Measurements from ENCODE around the gene TCTN3.

TCTN3 gene

GRCh38 chr10:95716866-95717265, 23.1 kb upstream of the TCTN3 start:
- no peaks in the 10 kb centered on the region for H3K36me3 ChIP-seq (ENCODE audit: control insufficient read depth in 2 of 2, insufficient read depth in 1 of 2, low read length in 2 of 2)
- TF ChIP-seq ZNF514 (tag by site-specific recombination; IDR thresholded peaks at IDR 0.05) (no peak), ZNF398 (tag by site-specific recombination; IDR thresholded peaks at IDR 0.05) (no peak), SP7 (tag by site-specific recombination; IDR thresholded peaks at IDR 0.05) (no peak), ZNF239 (tag by site-specific recombination; IDR thresholded peaks at IDR 0.05) (no peak), ZNF510 (tag by site-specific recombination; IDR thresholded peaks at IDR 0.05; ENCODE audit: insufficient replicate concordance) (no peak), REPIN1 (tag by site-specific recombination; IDR thresholded peaks at IDR 0.05; ENCODE audit: low read depth) (no peak), ZNF777 (tag by site-specific recombination; IDR thresholded peaks at IDR 0.05; ENCODE audit: borderline replicate concordance) (no peak), ZNF747 (tag by site-specific recombination; IDR thresholded peaks at IDR 0.05) (no peak), ZBTB20 (tag by site-specific recombination; IDR thresholded peaks at IDR 0.05) (no peak), ZBTB17 (tag by site-specific recombination; IDR thresholded peaks at IDR 0.05) (no peak), SETDB1 (IDR thresholded peaks at IDR 0.05; ENCODE audit: insufficient read length, low read length) (no peak)
- POLR2A ChIA-PET, result no interaction called here
- no peaks in the 10 kb centered on the region for H3K9me3 ChIP-seq (ENCODE audit: control insufficient read depth, insufficient read depth, low read depth, low read length)
- H3K4me1 ChIP-seq (ENCODE audit: control insufficient read depth, insufficient read depth, low read length), result no peaks in the 10 kb centered on the region
- CTCF ChIA-PET, result interaction anchor here (1.2 to 3.4 kb wide), 2 partner anchors 23 to 124 kb away, joined by 4 to 14 read pairs; partner anchors contain the start of gene TCTN3
- H3K4me3 ChIP-seq (ENCODE audit: low read depth, low read length), result no peak overlapping the region
- H3K27ac ChIP-seq (ENCODE audit: extremely low read depth, low read depth, low read length), result no peak overlapping the region

GRCh38 chr10:95716466-95716865, 22.7 kb upstream of the TCTN3 start:
- no peak overlapping the region for H3K27ac ChIP-seq (ENCODE audit: extremely low read depth, low read depth, low read length)
- CTCF ChIA-PET, result interaction anchor here (1.2 to 3.4 kb wide), 2 partner anchors 22 to 125 kb away, joined by 4 to 14 read pairs; partner anchors contain the start of gene TCTN3
- H3K4me3 ChIP-seq (ENCODE audit: low read depth, low read length), result no peak overlapping the region
- H3K36me3 ChIP-seq (ENCODE audit: control insufficient read depth in 2 of 2, insufficient read depth in 1 of 2, low read length in 2 of 2), result no peaks in the 10 kb centered on the region
- POLR2A ChIA-PET, result no interaction called here
- H3K4me1 ChIP-seq (ENCODE audit: control insufficient read depth, insufficient read depth, low read length), result no peaks in the 10 kb centered on the region
- TF ChIP-seq ZNF549 (tag by site-specific recombination; IDR thresholded peaks at IDR 0.05) (no peak), BCL6B (tag by site-specific recombination; IDR thresholded peaks at IDR 0.05) (no peak), MYNN (tag by site-specific recombination; IDR thresholded peaks at IDR 0.05; ENCODE audit: borderline replicate concordance) (no peak), ZNF354C (tag by site-specific recombination; IDR thresholded peaks at IDR 0.05; ENCODE audit: borderline replicate concordance, low read depth) (no peak), ZNF664 (tag by site-specific recombination; IDR thresholded peaks at IDR 0.05) (no peak)
- H3K9me3 ChIP-seq (ENCODE audit: control insufficient read depth, insufficient read depth, low read depth, low read length), result no peaks in the 10 kb centered on the region

- ChIA-PET POLR2A (no interaction called here), CTCF (no interaction called here)
- no peaks in the 10 kb centered on the region for H3K4me1 ChIP-seq (ENCODE audit: control insufficient read depth, insufficient read depth, low read length)
- TF ChIP-seq ZNF654 (tag by site-specific recombination; IDR thresholded peaks at IDR 0.05; ENCODE audit: low read depth), result no peak
- TF ChIP-seq ZNF184 (tag by site-specific recombination; IDR thresholded peaks at IDR 0.05), result no peak
- no peak for TF ChIP-seq ZNF677 (tag by site-specific recombination; IDR thresholded peaks at IDR 0.05)
- TF ChIP-seq ZNF629 (tag by site-specific recombination; IDR thresholded peaks at IDR 0.05), result no peak
- no peak for TF ChIP-seq ZSCAN18 (tag by site-specific recombination; IDR thresholded peaks at IDR 0.05)
- TF ChIP-seq ZNF132 (tag by site-specific recombination; IDR thresholded peaks at IDR 0.05; ENCODE audit: borderline replicate concordance), result no peak
- TF ChIP-seq ZNF280D (tag by site-specific recombination; IDR thresholded peaks at IDR 0.05), result no peak
These were observed 17.8 kb upstream of the TCTN3 start for GRCh38 chr10:95711492-95711891.

More at GRCh38 chr10:95711492-95711891, 17.8 kb upstream of the TCTN3 start:
- Histone ChIP-seq H3K9me3 (ENCODE audit: control insufficient read depth, insufficient read depth, low read depth, low read length) (no peaks in the 10 kb centered on the region), H3K36me3 (ENCODE audit: control insufficient read depth in 2 of 2, insufficient read depth in 1 of 2, low read length in 2 of 2) (no peaks in the 10 kb centered on the region), H3K27ac (ENCODE audit: extremely low read depth, low read depth, low read length) (no peak overlapping the region), H3K4me3 (ENCODE audit: low read depth, low read length) (no peak overlapping the region)

Data from HEK293 (cell line).